ENCODE measurements around the gene TTC9B. TPM values are rescaled to one million over a fixed set of nuclear protein-coding genes. Genes with fewer than 3 reads are reported as not detected.

TTC9B gene
- total and polyA plus RNA-seq, 2 donors (not counting 1 experiment from before 2014, with no cell fraction given), result not detected

DNA sequence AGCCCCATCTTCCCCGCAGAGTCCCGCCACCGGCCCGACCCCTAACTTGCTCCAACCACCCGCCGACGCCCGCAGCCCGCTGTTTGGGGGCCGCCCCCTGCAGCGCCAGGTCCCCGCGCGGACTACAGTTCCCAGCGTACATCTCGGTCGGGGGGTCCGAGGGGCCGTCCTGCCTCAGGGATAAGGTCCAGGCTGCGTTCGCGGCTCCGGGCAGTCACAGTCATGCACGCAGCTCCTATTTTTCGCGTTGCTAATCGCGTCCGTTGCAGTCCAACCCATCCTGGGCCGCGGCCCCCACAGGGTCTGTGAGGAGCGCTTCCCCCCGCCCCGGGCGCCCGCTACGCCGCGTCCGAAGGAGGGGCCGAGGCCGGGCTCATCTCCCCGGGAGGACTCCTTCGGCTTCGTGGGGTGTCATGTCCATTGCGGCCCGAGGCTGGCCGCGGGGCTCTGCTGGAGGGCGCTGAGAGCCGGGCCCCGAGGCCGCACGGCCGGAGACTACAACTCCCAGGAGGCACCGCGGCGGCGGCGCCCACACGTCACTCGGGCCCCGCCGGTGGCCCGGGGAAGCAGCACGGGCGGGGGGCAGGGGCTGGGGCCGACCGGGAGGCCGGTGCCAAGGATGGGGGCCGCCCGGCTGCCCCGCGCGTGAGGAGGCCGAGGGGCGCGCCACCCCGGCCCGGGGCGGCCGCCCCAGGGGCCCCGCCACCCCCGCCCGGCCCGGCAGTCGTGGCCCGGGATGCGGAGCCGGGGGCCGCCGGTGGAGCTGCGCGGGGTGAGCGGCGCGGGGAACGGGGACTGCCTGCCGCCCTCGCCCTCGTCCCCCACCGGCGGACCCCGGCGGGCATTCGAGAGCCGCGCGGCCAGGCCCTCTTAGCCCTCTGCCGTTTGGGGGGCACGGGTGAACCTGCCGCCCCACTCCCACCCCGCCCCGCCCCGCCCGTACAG is 27.0 kb downstream of the TTC9B start, which contains the start of gene MAP3K10:
TSS of gene MAP3K10 (plus strand) at position 536 of the 945 bp plus-strand sequence. CDS start 606 bp downstream, outside the sequence.
- WGBS (ENCODE audit: insufficient coverage), result under 1% methylated on average over 112 of the region's 116 CpGs
- TF ChIP-seq EZH2 (IDR thresholded peaks at IDR 0.05; ENCODE audit: borderline replicate concordance, insufficient read depth, low read depth, low read length, poor library complexity, severe bottlenecking) (no peak), CTCF (IDR thresholded peaks at IDR 0.05) (no peak)
- peak within 1 kb of the TSS; percentile 100 for H2AFZ ChIP-seq (ENCODE audit: insufficient read depth, low read depth, low read length, poor library complexity, severe bottlenecking)
- POLR2A ChIA-PET, result interaction anchor here (0.7 to 1.1 kb wide), 2 partner anchors 94 to 101 kb away, joined by 3 to 4 read pairs; partner anchors contain the start of gene AKT2
- no peaks in the 10 kb centered on the region for H3K27me3 ChIP-seq (replicated peaks in 1 of 4; ENCODE audit: control extremely low read depth in 1 of 4, control insufficient read depth in 3 of 4, insufficient read depth in 4 of 4, low read length in 3 of 4)
- peak; percentile 83 for DNase-seq
- H3K4me1 ChIP-seq (ENCODE audit: control insufficient read depth in 2 of 2, insufficient read depth in 2 of 2, low read length in 2 of 2), result peaks cover 10 to 25% of the 10 kb centered on the region in 2 donors
- peaks cover 8% of the 10 kb centered on the region for H3K79me2 ChIP-seq (ENCODE audit: control insufficient read depth, insufficient read depth, low read length)
- H3K9me3 ChIP-seq (ENCODE audit: control extremely low read depth in 1 of 3, control insufficient read depth in 2 of 3, insufficient read depth in 1 of 3, low read length in 2 of 3), result no peaks in the 10 kb centered on the region
- no peaks in the 10 kb centered on the region for H3K9me3 Mint-ChIP-seq (ENCODE audit: insufficient read depth)
- peak within 1 kb of the TSS; percentile 94 for H3K4me3 Mint-ChIP-seq
- ATAC-seq (ENCODE audit: low read depth), result peak; percentile 87
- intact Hi-C loops (cut with micrococcal nuclease), result loop anchor here (1.0 to 2.0 kb wide), 7 partner anchors 31 to 367 kb away; partner anchors contain the start of genes AKT2, C19orf47, PLD3 and ZNF546
- H3K4me3 ChIP-seq (ENCODE audit: control extremely low read depth in 1 of 5, extremely low read depth in 1 of 5, insufficient read depth in 1 of 5, low read depth in 2 of 5, low read length in 4 of 5), result peak within 1 kb of the TSS; percentile 63 to 100 (median 99)
- H3K36me3 ChIP-seq (replicated peaks in 1 of 2; ENCODE audit: control extremely low read depth in 1 of 2, control insufficient read depth in 1 of 2, extremely low read depth in 1 of 2, insufficient read depth in 2 of 2, low read length in 1 of 2), result peaks cover 0 to 3% of the 10 kb centered on the region in 2 experiments
- H3K4me2 ChIP-seq (replicated peaks; ENCODE audit: low read depth, low read length, poor library complexity, severe bottlenecking), result peak within 1 kb of the TSS; percentile 99
- peak within 1 kb of the TSS; percentile 95 for H3K27ac Mint-ChIP-seq
- peak within 1 kb of the TSS; percentile 95 for H3K9ac ChIP-seq (ENCODE audit: low read length)
- peaks cover 31% of the 10 kb centered on the region for H3K4me1 Mint-ChIP-seq
- no peaks in the 10 kb centered on the region for H3K27me3 Mint-ChIP-seq
- H3K27ac ChIP-seq (ENCODE audit: low read length in 2 of 2), result peak within 1 kb of the TSS; percentile 83 to 85
- CTCF ChIA-PET, result interaction anchor here (0.5 to 2.3 kb wide), 6 partner anchors 47 to 399 kb away, joined by 3 to 10 read pairs (median 4); no protein-coding TSS in a partner anchor
- H4K20me1 ChIP-seq (ENCODE audit: control insufficient read depth, insufficient read depth, low read length, poor library complexity, severe bottlenecking), result no peaks in the 10 kb centered on the region
